HG03520 (cell line): ENCODE data around the gene KLHDC7A.

Experiments
- ATAC-seq: cut with Tn5 transposase; IDR thresholded peaks from one replicate; pipeline ENCODE4 v1.9.1; 2021; ENCODE audit warnings: mild to moderate bottlenecking, moderate library complexity; ENCODE audit not compliant: unreplicated experiment

The KLHDC7A gene

DNA sequence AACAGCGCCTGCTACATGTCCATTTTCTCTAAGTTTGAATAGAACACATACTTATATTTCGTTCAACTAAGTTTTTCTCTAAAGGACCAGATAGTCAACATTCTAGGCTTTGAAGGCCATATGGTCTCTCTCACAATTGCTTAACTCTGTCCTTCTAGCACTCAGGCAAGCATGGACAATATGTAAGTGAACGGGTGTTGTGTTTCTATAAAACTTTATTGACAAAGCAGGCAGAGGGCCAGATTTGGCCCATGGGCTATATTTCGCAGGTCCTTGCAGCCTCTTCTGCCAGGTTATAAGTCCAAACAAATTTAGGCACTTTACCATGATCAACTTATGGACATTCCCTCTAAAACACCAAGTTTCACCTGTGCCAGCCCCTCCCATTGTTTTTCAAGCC lies 21.1 kb downstream of the KLHDC7A start:
- ATAC-seq: no peak

GRCh38 chr1:18504609-18505008 lies 23.9 kb downstream of the KLHDC7A start:
- ATAC-seq: no peak

DNA sequence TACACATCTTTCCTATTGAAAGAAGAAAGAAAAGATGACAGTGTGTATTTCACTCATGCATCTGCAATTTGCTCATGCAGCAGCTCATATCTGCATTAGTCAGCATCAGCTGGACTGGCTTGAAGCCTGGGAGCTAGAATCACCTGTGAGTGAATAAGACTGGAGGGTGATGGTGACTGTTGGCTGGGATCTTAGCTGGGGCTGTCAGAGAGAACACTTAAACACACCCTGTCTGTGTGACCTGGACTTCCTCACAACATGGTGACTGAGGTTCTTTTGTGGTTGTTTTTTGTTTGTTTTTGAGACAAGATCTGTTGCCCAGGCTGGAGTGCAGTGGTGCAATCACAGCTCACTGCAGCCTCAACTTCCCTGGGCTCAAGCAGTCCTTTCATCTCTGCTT lies 24.9 kb downstream of the KLHDC7A start:
- ATAC-seq: no peak

GRCh38 chr1:18508084-18508483 lies 27.4 kb downstream of the KLHDC7A start:
- no peak for ATAC-seq

DNA sequence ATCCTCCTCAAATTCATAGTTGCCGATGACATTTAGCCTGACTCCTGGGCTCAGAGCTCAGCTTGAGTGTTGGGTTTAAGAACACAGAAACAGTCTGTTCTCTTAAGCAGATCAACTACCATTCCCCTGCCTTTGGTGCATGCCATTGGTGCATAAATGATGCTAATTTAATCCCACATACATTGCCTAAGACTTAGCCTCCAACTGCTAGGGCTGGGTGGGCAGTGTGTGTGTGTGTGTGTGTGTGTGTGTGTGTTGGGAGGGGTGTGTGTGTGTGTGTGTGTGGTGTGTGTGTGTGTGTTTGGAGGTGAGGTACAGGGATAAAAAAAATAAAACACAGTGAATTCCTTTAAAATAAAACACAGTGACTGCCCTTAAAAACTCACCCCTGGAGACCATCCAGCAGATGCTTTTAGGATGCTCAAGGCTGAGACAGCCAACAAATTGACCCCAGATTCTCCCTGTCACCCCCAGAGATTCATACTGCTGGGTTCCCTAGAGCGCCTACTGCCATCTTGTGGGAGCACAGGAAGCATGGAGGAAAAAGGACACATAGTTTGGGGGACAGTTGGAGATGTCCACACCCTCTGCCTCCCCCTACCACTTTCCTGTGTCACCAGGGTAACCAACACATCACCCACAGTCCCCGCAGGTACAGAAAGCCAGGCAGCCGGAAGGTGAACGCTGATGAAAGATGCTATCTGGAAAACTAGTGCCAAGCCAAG lies 30.6 kb downstream of the KLHDC7A start:
- no peak for ATAC-seq

GRCh38 chr1:18511874-18512150 lies 31.1 kb downstream of the KLHDC7A start:
- ATAC-seq: no peak

- ATAC-seq: no peak
Measured at GRCh38 chr1:18512883-18513282, 32.2 kb downstream of the KLHDC7A start.

DNA sequence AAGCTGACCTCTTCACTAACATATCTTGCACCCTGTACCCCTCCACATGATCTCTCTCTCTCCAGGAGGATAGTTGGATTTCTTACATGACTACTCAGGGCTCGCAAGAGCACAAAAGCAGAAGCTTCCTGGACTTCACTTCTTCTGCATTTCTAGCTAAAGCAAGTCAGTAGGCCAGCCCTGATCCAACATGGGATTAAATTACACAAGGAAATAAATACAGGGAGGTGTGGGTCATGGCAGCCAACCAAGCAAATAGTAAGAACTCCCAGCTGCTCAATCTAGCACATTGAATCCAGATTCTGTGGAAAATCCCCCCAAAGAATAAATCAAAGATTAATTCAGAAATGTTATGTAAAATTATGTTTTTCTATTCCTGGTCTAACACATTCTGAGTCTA lies 33.3 kb downstream of the KLHDC7A start:
- ATAC-seq: no peak

DNA sequence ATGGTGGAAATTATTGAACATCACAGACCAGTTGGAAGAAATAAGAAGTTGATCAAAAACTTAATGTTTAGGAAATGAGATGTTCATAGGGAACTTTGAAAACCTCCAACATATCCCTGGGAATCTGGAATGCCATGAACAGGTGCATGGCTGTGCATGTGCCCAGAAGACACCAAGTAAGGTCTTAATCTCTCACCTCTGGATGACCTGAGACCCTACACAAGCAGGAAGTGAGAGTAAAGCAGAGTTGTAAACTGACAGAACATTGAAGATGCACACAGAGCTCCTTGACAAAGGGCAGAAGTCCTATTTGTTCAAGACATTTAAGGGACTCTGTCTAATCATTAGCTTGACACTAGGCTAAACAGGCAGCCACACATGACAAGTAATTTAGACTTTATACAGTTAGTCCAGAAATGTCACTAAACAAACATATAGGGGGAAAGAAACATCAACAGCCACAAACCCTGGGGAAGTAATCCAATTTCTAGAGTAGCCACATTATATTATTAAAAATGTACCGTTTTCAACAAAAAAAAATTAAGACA lies 34.5 kb downstream of the KLHDC7A start:
- ATAC-seq: no peak

DNA sequence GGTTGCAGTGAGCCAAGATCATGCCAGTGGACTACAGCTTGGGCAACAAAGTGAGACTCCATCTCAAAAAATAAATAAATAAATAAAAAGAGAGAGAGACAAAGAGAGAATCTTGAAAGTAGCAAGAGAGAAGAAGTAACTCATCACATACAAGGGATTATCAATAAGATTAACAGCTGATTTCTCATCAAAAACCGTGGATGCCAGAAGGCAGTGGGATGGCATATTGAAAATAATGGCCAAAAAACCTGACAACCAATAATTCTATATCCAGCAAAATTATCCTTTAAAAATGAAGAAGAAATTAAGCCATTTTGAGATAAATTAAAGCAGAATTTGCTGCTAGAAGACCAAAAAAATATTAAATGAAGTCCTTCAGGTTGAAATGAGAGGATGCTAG lies 35.7 kb downstream of the KLHDC7A start:
- ATAC-seq: no peak

- ATAC-seq: no peak
Measured at GRCh38 chr1:18526436-18527275, 45.9 kb downstream of the KLHDC7A start.

GRCh38 chr1:18527514-18527913 lies 46.8 kb downstream of the KLHDC7A start:
- no peak for ATAC-seq

DNA sequence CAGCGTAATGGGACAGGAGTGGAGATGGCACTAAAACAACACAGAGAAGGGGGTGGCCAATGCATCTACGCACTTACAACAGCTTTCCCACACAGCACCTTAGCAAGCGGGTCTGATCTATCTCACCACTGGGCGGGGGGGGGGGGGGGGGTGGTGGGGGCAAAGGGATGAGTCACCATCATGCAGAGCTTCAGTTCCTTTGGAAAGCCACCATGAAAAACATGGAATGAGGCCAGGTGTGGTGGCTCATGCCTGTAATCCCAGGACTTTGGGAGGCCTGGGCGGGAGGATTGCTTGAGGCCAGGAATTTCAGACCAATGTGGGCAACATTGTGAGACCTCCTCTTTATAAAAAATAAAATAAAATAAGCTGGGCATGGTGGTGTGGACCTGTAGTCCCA lies 47.2 kb downstream of the KLHDC7A start:
- no peak for ATAC-seq

- ATAC-seq: no peak
Measured at GRCh38 chr1:18528616-18529015, 47.9 kb downstream of the KLHDC7A start.

GRCh38 chr1:18529714-18530113 lies 49.0 kb downstream of the KLHDC7A start:
- ATAC-seq: no peak

GRCh38 chr1:18530587-18531502 lies 50.1 kb downstream of the KLHDC7A start:
- no peak for ATAC-seq

DNA sequence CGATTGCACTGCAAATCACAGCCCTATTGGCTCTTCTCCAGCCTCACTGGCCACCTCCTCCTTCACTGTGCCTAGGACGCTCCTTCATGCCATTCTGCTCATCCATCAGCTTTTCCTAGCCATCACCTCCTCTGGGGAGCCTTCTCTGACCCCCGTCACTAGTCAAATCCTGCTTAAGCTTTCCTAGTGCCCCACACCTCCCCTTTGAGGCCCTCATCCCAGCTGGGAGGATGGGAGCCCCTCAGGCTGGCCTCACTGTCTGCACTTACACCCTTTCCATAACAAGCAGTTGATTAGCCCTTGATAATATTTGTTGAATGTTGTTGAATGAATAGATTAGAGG lies 50.7 kb downstream of the KLHDC7A start:
- ATAC-seq: no peak

DNA sequence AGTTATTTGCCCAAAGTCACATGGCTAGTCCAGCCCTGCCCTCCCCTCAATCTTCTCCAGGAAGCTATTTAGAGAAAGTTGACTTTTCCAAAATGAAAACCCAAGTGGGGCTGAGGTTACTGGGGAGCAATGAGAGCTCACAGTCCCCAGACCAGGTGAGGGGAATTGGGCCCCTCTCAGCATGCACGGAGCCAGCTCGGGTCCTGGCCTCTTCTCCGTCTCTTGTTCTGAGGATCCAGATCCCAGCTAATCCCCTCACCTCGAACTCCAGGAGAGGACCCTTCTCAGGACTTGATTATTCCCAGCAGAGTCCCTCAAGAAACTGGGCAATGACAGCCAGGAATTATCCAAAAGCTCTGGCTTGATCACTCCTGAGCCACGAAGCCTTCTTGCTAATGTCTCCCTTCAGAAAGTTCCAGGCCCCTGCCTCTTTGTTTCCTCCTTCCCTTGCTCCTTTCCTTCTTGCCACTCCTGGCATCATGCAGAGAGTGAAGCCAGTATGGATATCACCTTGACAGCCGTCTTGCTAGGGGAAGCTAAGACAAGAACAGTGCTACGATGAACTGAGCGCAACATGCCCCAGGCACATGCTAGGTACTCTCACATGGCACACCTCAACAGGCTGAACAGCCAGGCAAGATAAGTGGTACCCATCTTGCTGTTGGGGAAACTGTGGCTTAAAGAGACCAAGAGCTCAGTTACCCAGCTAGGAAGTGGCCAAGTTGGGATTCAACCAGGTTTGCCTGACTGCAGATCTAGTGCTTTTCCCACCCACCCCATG lies 51.9 kb downstream of the KLHDC7A start:
- ATAC-seq: no peak

DNA sequence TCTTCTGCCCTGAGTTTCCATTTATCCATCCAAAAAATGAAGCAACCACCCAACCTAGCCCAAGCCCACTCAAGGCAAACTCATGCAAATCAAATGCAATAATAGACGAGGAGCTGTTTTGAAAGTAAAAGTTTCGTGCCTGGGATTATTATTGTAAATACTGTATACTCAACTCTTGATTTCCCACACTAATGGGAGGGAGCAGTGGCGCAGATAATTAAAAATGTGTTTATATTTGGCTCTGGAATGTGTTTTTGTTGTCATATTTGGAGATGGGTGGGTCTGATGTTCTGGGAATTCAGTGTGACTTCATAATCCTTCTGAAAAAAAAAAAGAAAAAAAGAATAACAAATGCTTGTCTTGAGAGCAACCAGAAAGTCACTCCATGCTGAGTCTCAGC lies 52.5 kb downstream of the KLHDC7A start:
- no peak for ATAC-seq

DNA sequence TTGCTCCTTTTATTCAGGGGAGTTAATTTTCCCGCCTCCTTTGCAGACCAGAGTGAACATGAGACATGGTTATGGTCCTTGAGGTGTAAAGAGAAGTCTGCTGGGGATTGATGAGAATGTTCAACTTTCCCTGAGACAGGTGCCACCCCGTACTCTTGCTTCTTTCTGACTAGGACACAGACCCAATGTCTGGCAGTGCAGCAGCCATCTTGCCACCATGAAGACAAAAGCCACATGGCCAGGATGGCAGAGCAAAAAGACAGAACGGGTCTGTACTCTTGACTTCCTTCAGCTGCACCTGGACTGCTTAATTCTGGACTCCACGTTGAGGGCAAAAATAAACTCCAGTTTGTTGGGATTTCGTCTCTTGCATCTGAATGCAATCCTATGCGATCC lies 54.1 kb downstream of the KLHDC7A start:
- no peak for ATAC-seq
